T-helper 1 cell treated with Interleukin-12 subunit alpha and Interleukin-12 subunit beta and Interleukin-4 antibody, amounts not matched to agents 30 ng/mL and 1 ng/mL, for 36 hours (primary cell): ENCODE results near the gene CCNL1. TPM values are rescaled to one million over a fixed set of nuclear protein-coding genes. Genes with fewer than 3 reads are reported as not detected.

Source experiments
- intact Hi-C: fragments of 100-400 bp; cut with micrococcal nuclease; formaldehyde crosslinking; loops from one replicate; pipeline ENCODE4 v1.15.1; 2024
- total RNA-seq: library from RNA; stranded (reverse); gene quantifications from 2 replicates; pipeline ENCODE4 v1.2.3, GENCODE V29; 2022

CCNL1 gene
- total RNA-seq, 1 donor from 2014 or later = 245 TPM

GRCh38 chr3:157148196-157148889 lies 11.6 kb downstream of the CCNL1 start:
- intact Hi-C loops = no loop called here

- intact Hi-C loops = no loop called here
These were observed 12.7 kb downstream of the CCNL1 start for GRCh38 chr3:157147099-157147803.

GRCh38 chr3:157145606-157146322 lies 14.2 kb downstream of the CCNL1 start:
- intact Hi-C loops = no loop called here

GRCh38 chr3:157142315-157142714 lies 17.6 kb downstream of the CCNL1 start:
- intact Hi-C loops = no loop called here

GRCh38 chr3:157139938-157140534 lies 19.9 kb downstream of the CCNL1 start:
- intact Hi-C loops = no loop called here

GRCh38 chr3:157136647-157137387 lies 23.1 kb downstream of the CCNL1 start:
- intact Hi-C loops = loop anchor here (1.0 to 2.0 kb wide), 15 partner anchors 9 to 1142 kb away; partner anchors contain the start of genes SSR3 and TIPARP

- intact Hi-C loops = loop anchor here (1.0 to 2.0 kb wide), 6 partner anchors 39 to 687 kb away; no protein-coding TSS in a partner anchor
These were observed 24.1 kb downstream of the CCNL1 start for GRCh38 chr3:157135671-157136396.

GRCh38 chr3:157134620-157135191 lies 25.2 kb downstream of the CCNL1 start:
- intact Hi-C loops = loop anchor here (1.0 to 5.0 kb wide), 3 partner anchors 41 to 447 kb away; no protein-coding TSS in a partner anchor

GRCh38 chr3:157133434-157134320 lies 26.3 kb downstream of the CCNL1 start:
- intact Hi-C loops = loop anchor here (5.0 kb wide), 1 partner anchor 156 kb away; no protein-coding TSS in a partner anchor

GRCh38 chr3:157132936-157133335 lies 27.0 kb downstream of the CCNL1 start:
- intact Hi-C loops = loop anchor here (5.0 kb wide), 1 partner anchor 156 kb away; no protein-coding TSS in a partner anchor

- intact Hi-C loops = loop anchor here (5.0 kb wide), 1 partner anchor 155 kb away; no protein-coding TSS in a partner anchor
These were observed 27.6 kb downstream of the CCNL1 start for GRCh38 chr3:157132341-157132740.

GRCh38 chr3:157131861-157132260 lies 28.1 kb downstream of the CCNL1 start:
- intact Hi-C loops = loop anchor here (5.0 kb wide), 1 partner anchor 155 kb away; no protein-coding TSS in a partner anchor

- intact Hi-C loops = loop anchor here (1.0 to 5.0 kb wide), 5 partner anchors 45 to 606 kb away; partner anchors contain the start of genes SSR3 and TIPARP
These were observed 29.3 kb downstream of the CCNL1 start for GRCh38 chr3:157130467-157131251.

GRCh38 chr3:157129803-157130466 lies 30.0 kb downstream of the CCNL1 start:
- intact Hi-C loops = loop anchor here (1.0 to 5.0 kb wide), 5 partner anchors 45 to 606 kb away; partner anchors contain the start of genes SSR3 and TIPARP

GRCh38 chr3:157128771-157129681 lies 30.9 kb downstream of the CCNL1 start:
- intact Hi-C loops = loop anchor here (1.0 kb wide), 5 partner anchors 8 to 312 kb away; no protein-coding TSS in a partner anchor
